ENCODE measurements around the gene HDAC2. TPM values are rescaled to one million over a fixed set of nuclear protein-coding genes. Genes with fewer than 3 reads are reported as not detected.

The HDAC2 gene
- total and polyA plus RNA-seq, 2 donors (not counting 3 experiments of a cell fraction or from before 2014, with no cell fraction given) = 121 to 142 TPM

GRCh38 chr6:113886512-113886911 lies 84.4 kb downstream of the HDAC2 start:
- CTCF ChIA-PET = no interaction called here
- Histone ChIP-seq H3K4me2 (ENCODE audit: insufficient read depth, low read length) (no peak overlapping the region), H2AFZ (ENCODE audit: low read depth, low read length) (no peak overlapping the region), H3K9me3 (replicated peaks; ENCODE audit: control insufficient read depth, insufficient read depth, low read length) (no peaks in the 10 kb centered on the region), H3K79me2 (ENCODE audit: control insufficient read depth, insufficient read depth, low read length) (no peaks in the 10 kb centered on the region), H3K4me1 (ENCODE audit: control insufficient read depth, extremely low read depth, insufficient read depth, low read length) (no peaks in the 10 kb centered on the region), H3K9me1 (replicated peaks; ENCODE audit: control insufficient read depth, extremely low read depth, insufficient read depth, low read length) (no peaks in the 10 kb centered on the region), H3K27ac (ENCODE audit: insufficient read depth, low read depth, low read length) (no peak overlapping the region), H3K9ac (replicated peaks; ENCODE audit: extremely low read depth, insufficient read depth, low read length) (no peak overlapping the region), H4K20me1 (replicated peaks; ENCODE audit: control insufficient read depth, extremely low read depth, insufficient read depth, low read length) (no peaks in the 10 kb centered on the region), H3K27me3 (ENCODE audit: control insufficient read depth in 2 of 2, insufficient read depth in 2 of 2, low read length in 2 of 2) (no peaks in the 10 kb centered on the region), H3K4me3 (replicated peaks in 1 of 3; ENCODE audit: insufficient read depth in 1 of 3, low read depth in 1 of 3, low read length in 3 of 3) (no peak overlapping the region), H3K36me3 (ENCODE audit: control insufficient read depth in 2 of 2, extremely low read depth in 1 of 2, insufficient read depth in 2 of 2, low read length in 2 of 2) (no peaks in the 10 kb centered on the region)
- no TSS peak for BruUV-seq (replicated peaks)
- TF ChIP-seq EZH2 (IDR thresholded peaks at IDR 0.05; ENCODE audit: borderline replicate concordance, low read depth, low read length, severe bottlenecking) (no peak), POLR2A (IDR thresholded peaks at IDR 0.05; ENCODE audit: low read depth, low read length) (no peak)
- POLR2A ChIA-PET = no interaction called here
- intact Hi-C loops (cut with micrococcal nuclease) = no loop called here
- no peak for FAIRE-seq
- DNase-seq (ENCODE audit: low read depth, low spot score) = no peak
- dilution Hi-C loops (cut with MboI; ENCODE audit: extremely low pct_ligation_motif_present, low sequenced_read_pairs) = no loop called here

GRCh38 chr6:113884011-113884410 lies 86.9 kb downstream of the HDAC2 start:
- ChIA-PET POLR2A (no interaction called here), CTCF (interaction anchor here (0.8 to 1.6 kb wide), 2 partner anchors 24 to 25 kb away, joined by 3 to 5 read pairs; no protein-coding TSS in a partner anchor)
- Histone ChIP-seq H3K4me1 (ENCODE audit: control insufficient read depth, extremely low read depth, insufficient read depth, low read length) (peaks cover 4% of the 10 kb centered on the region), H3K27ac (ENCODE audit: insufficient read depth, low read depth, low read length) (no peak overlapping the region), H4K20me1 (replicated peaks; ENCODE audit: control insufficient read depth, extremely low read depth, insufficient read depth, low read length) (no peaks in the 10 kb centered on the region), H3K9ac (replicated peaks; ENCODE audit: extremely low read depth, insufficient read depth, low read length) (no peak overlapping the region), H3K79me2 (ENCODE audit: control insufficient read depth, insufficient read depth, low read length) (no peaks in the 10 kb centered on the region), H2AFZ (ENCODE audit: low read depth, low read length) (no peak overlapping the region), H3K9me1 (replicated peaks; ENCODE audit: control insufficient read depth, extremely low read depth, insufficient read depth, low read length) (no peaks in the 10 kb centered on the region), H3K27me3 (ENCODE audit: control insufficient read depth in 2 of 2, insufficient read depth in 2 of 2, low read length in 2 of 2) (no peaks in the 10 kb centered on the region), H3K4me2 (ENCODE audit: insufficient read depth, low read length) (no peak overlapping the region), H3K9me3 (replicated peaks; ENCODE audit: control insufficient read depth, insufficient read depth, low read length) (no peaks in the 10 kb centered on the region), H3K36me3 (ENCODE audit: control insufficient read depth in 2 of 2, extremely low read depth in 1 of 2, insufficient read depth in 2 of 2, low read length in 2 of 2) (no peaks in the 10 kb centered on the region), H3K4me3 (replicated peaks in 1 of 3; ENCODE audit: insufficient read depth in 1 of 3, low read depth in 1 of 3, low read length in 3 of 3) (no peak overlapping the region)
- TF ChIP-seq MAX (IDR thresholded peaks at IDR 0.05; ENCODE audit: insufficient read depth, insufficient read length) (no peak), MYC (IDR thresholded peaks at IDR 0.05; ENCODE audit: low read depth, low read length) (no peak), EZH2 (IDR thresholded peaks at IDR 0.05; ENCODE audit: borderline replicate concordance, low read depth, low read length, severe bottlenecking) (no peak), GATA2 (IDR thresholded peaks at IDR 0.05; ENCODE audit: insufficient read depth, insufficient read length, low read depth, low read length) (no peak), POLR2A (IDR thresholded peaks at IDR 0.05; ENCODE audit: low read depth, low read length) (no peak), FOS (IDR thresholded peaks at IDR 0.05; ENCODE audit: borderline replicate concordance, insufficient read depth, low read length) (no peak), CTCF (IDR thresholded peaks at IDR 0.05; ENCODE audit: extremely low read depth in 1 of 2, insufficient read depth in 1 of 2, low read depth in 1 of 2, low read length in 2 of 2) (no peak), POLR2AphosphoS5 (IDR thresholded peaks at IDR 0.05; ENCODE audit: insufficient read depth, low read depth, low read length) (no peak), JUN (IDR thresholded peaks at IDR 0.05; ENCODE audit: borderline replicate concordance, insufficient read depth, insufficient read length, low read depth) (no peak)
- dilution Hi-C loops (cut with MboI; ENCODE audit: extremely low pct_ligation_motif_present, low sequenced_read_pairs) (no loop called here), intact Hi-C loops (cut with micrococcal nuclease) (no loop called here)
- FAIRE-seq (no peak), DNase-seq (ENCODE audit: low read depth, low spot score) (no peak)
- BruUV-seq (replicated peaks) = no TSS peak

Measured in endothelial cell of umbilical vein (primary cell).